Endothelial cell of umbilical vein (primary cell): ENCODE results near the gene TMEM127. TPM values are rescaled to one million over a fixed set of nuclear protein-coding genes. Genes with fewer than 3 reads are reported as not detected.

Experiments
- BruUV-seq: library from RNA; stranded (reverse); fragments of 400-500 nt; replicated peaks from 2 replicates; lab custom pipeline; 2021; lab: Mats Ljungman, UMichigan
- CTCF ChIA-PET: fragments of 300-600, 350-600 bp; sonication (Branson Sonifier 250); formaldehyde crosslinking; loops from one replicate; lab custom pipeline; 2021; ENCODE audit warnings: antibody characterized with exemption, inconsistent platforms; lab: Charles Lee
- POLR2A ChIA-PET: fragments of 300-600, 350-600 bp; sonication (Branson Sonifier 250); formaldehyde crosslinking; loops from one replicate; lab custom pipeline; 2021; ENCODE audit warnings: antibody characterized with exemption, inconsistent platforms; lab: Charles Lee
- DNase-seq: peaks from one replicate; pipeline ENCODE4 v3.0.0-alpha.2; 2011; ENCODE audit warnings: low read depth, low spot score
- FAIRE-seq: peaks from 2 replicates; lab custom pipeline; 2011; peaks lifted over from hg19 to GRCh38; lab: Jason Lieb, UNC
- H2AFZ ChIP-seq: 2 replicates; pipeline ENCODE4 v1.6.0; 2012; ENCODE audit warnings: low read depth, low read length, control low read depth, inconsistent platforms
- H3K27ac ChIP-seq: 2 replicates; pipeline ENCODE4 v1.5.1; 2011; ENCODE audit warnings: low read depth, mild to moderate bottlenecking, control low read depth, low read length, moderate library complexity; ENCODE audit not compliant: insufficient read depth
- H3K27me3 ChIP-seq, 2 experiments: 2 replicates each; pipeline versions ENCODE4 v1.6.0 to v1.6.1; 2011; ENCODE audit warnings: low read length in 2 of 2, mixed read lengths in 1 of 2; ENCODE audit not compliant: control insufficient read depth in 2 of 2, insufficient read depth in 2 of 2
- H3K36me3 ChIP-seq, 2 experiments: 2 replicates in 1 of 2; 3 replicates in 1 of 2; pipeline ENCODE4 v1.5.1; 2011; ENCODE audit warnings: low read length in 2 of 2, mild to moderate bottlenecking in 1 of 2, moderate library complexity in 1 of 2; ENCODE audit not compliant: control insufficient read depth in 2 of 2, insufficient read depth in 2 of 2; ENCODE audit errors: extremely low read depth in 1 of 2
- H3K4me1 ChIP-seq: 3 replicates; pipeline ENCODE4 v1.5.1; 2011; ENCODE audit warnings: mild to moderate bottlenecking, low read length; ENCODE audit not compliant: control insufficient read depth, insufficient read depth; ENCODE audit errors: extremely low read depth
- H3K4me2 ChIP-seq: 2 replicates; pipeline ENCODE4 v1.6.1; 2011; ENCODE audit warnings: low read length, control low read depth, mixed read lengths; ENCODE audit not compliant: insufficient read depth
- H3K4me3 ChIP-seq, 3 experiments: fragments of 200-600 bp in 1 of 3; sonication (generic), shearing (Covaris generic) in 1 of 3; replicated peaks in 1 of 3; 2 replicates each; pipeline ENCODE4 v1.5.1; 2011 to 2016; ENCODE audit warnings: control low read depth in 3 of 3, low read length in 3 of 3, mild to moderate bottlenecking in 2 of 3, inconsistent platforms in 1 of 3, low read depth in 1 of 3, moderate library complexity in 1 of 3; ENCODE audit not compliant: insufficient read depth in 1 of 3
- H3K79me2 ChIP-seq: 2 replicates; pipeline ENCODE4 v1.6.0; 2012; ENCODE audit warnings: low read length, inconsistent platforms; ENCODE audit not compliant: control insufficient read depth, insufficient read depth
- H3K9ac ChIP-seq: replicated peaks from 2 replicates; pipeline ENCODE3; 2011; ENCODE audit warnings: low read length, control low read depth; ENCODE audit not compliant: insufficient read depth; ENCODE audit errors: extremely low read depth
- H3K9me1 ChIP-seq: replicated peaks from 3 replicates; pipeline ENCODE4 v1.6.0; 2011; ENCODE audit warnings: mild to moderate bottlenecking, low read length; ENCODE audit not compliant: control insufficient read depth, insufficient read depth; ENCODE audit errors: extremely low read depth
- H3K9me3 ChIP-seq: replicated peaks from 2 replicates; pipeline ENCODE4 v1.5.1; 2012; ENCODE audit warnings: low read length, inconsistent platforms; ENCODE audit not compliant: control insufficient read depth, insufficient read depth
- H4K20me1 ChIP-seq: replicated peaks from 2 replicates; pipeline ENCODE3; 2011; ENCODE audit warnings: mild to moderate bottlenecking, low read length; ENCODE audit not compliant: control insufficient read depth, insufficient read depth; ENCODE audit errors: extremely low read depth
- EZH2 ChIP-seq: IDR thresholded peaks from 2 replicates; pipeline ENCODE4 v1.6.1; 2012; ENCODE audit warnings: borderline replicate concordance, low read depth, mild to moderate bottlenecking, moderate library complexity, low read length, inconsistent platforms; ENCODE audit not compliant: severe bottlenecking
- FOS ChIP-seq: IDR thresholded peaks from 2 replicates; pipeline ENCODE4 v1.6.1; 2011; ENCODE audit warnings: mild to moderate bottlenecking, low read length, moderate library complexity, borderline replicate concordance; ENCODE audit not compliant: insufficient read depth
- GATA2 ChIP-seq: IDR thresholded peaks from 2 replicates; pipeline ENCODE4 v1.7.0; 2011; ENCODE audit warnings: low read depth, mild to moderate bottlenecking, moderate library complexity, mixed read lengths, low read length; ENCODE audit not compliant: insufficient read length, insufficient read depth
- JUN ChIP-seq: IDR thresholded peaks from 2 replicates; pipeline ENCODE4 v1.6.1; 2011; ENCODE audit warnings: borderline replicate concordance, low read depth; ENCODE audit not compliant: insufficient read length, insufficient read depth
- MYC ChIP-seq: IDR thresholded peaks from one replicate; pipeline ENCODE4 v1.6.1; 2011; ENCODE audit warnings: mild to moderate bottlenecking, low read depth, low read length
- POLR2A ChIP-seq: IDR thresholded peaks from 2 replicates; pipeline ENCODE4 v1.6.1; 2012; ENCODE audit warnings: low read depth, mild to moderate bottlenecking, control low read depth, low read length
- POLR2AphosphoS5 ChIP-seq: IDR thresholded peaks from 2 replicates; pipeline ENCODE4 v1.6.1; 2012; ENCODE audit warnings: low read depth, mild to moderate bottlenecking, control low read depth, low read length, moderate library complexity; ENCODE audit not compliant: insufficient read depth
- dilution Hi-C: fragments of 300-500 bp; cut with MboI; formaldehyde crosslinking; loops from one replicate; pipeline ENCODE4 v1.15.0; 2019; ENCODE audit warnings: low sequenced_read_pairs; ENCODE audit not compliant: extremely low pct_ligation_motif_present
- intact Hi-C: fragments of 100-400 bp; cut with micrococcal nuclease; formaldehyde crosslinking; loops from one replicate; pipeline ENCODE4 v1.10.0; 2022
- polyA plus RNA-seq, 4 experiments: library from polyadenylated mRNA; depleted of rRNA in 3 of 4; stranded (reverse) in 3 of 4; unstranded in 1 of 4; fragments of >200 nt; gene quantifications; 2 replicates each; pipeline versions ENCODE4 v1.2.1 to v1.2.3, GENCODE V29; 2011 to 2012; ENCODE audit warnings: missing spikeins in 1 of 4
- total RNA-seq: library from RNA; stranded (reverse); gene quantifications from 2 replicates; pipeline ENCODE4 v1.2.3, GENCODE V29; 2021
- TF ChIP-seq, protein P1 (sequence below): IDR thresholded peaks from 2 replicates; pipeline ENCODE4 v1.6.1; 2011; ENCODE audit not compliant: insufficient read depth, insufficient read length
- TF ChIP-seq, protein P2 (sequence below), 2 donors: IDR thresholded peaks; 1 replicate in 1 of 2; 2 replicates in 1 of 2; pipeline ENCODE4 v1.5.1; 2011; ENCODE audit warnings: low read length in 2 of 2, mild to moderate bottlenecking in 2 of 2, moderate library complexity in 2 of 2, control low read depth in 1 of 2, inconsistent platforms in 1 of 2, low read depth in 1 of 2; ENCODE audit not compliant: insufficient read depth in 1 of 2; ENCODE audit errors: extremely low read depth in 1 of 2

Gene TMEM127
- total and polyA plus RNA-seq, 2 donors (not counting 3 experiments of a cell fraction or from before 2014, with no cell fraction given), result 48.4 to 75.7 TPM

DNA sequence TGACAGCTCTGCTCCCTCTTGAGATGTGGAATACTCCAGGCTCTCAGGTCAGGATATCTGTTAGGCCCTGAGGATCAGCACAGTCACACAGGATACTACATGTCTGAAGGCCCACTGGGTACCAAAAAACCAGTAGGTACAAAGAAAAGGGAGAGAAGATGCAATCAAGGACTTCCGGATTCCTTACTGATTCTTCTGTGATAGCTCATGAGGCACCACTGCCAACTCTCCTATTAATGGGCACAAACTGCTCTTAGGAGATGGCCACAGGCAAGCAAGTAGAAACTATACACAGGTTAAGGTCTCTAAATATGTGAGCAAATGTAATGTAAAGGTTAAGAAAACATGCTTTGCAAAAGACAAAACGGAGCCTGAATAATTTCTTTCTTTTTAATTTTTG is 3.5 kb downstream of the TMEM127 start:
- Histone ChIP-seq H3K4me2 (no peak overlapping the region), H3K9me1 (peaks cover 6% of the 10 kb centered on the region), H3K9ac (no peak overlapping the region), H3K4me1 (peaks cover 51% of the 10 kb centered on the region), H3K79me2 (peaks cover 66% of the 10 kb centered on the region), H3K9me3 (no peaks in the 10 kb centered on the region), H3K27ac (no peak overlapping the region), H3K4me3 (no peak overlapping the region), H3K36me3 (peaks cover 3% of the 10 kb centered on the region in 2 experiments), H3K27me3 (no peaks in the 10 kb centered on the region), H2AFZ (no peak overlapping the region), H4K20me1 (no peaks in the 10 kb centered on the region)
- dilution Hi-C loops, result no loop called here
- POLR2A ChIA-PET, result no interaction called here
- intact Hi-C loops, result no loop called here
- BruUV-seq, result no TSS peak
- no peak for DNase-seq
- no peak for TF ChIP-seq POLR2AphosphoS5
- no peak for TF ChIP-seq GATA2
- CTCF ChIA-PET, result interaction anchor here (3.2 to 3.6 kb wide), 2 partner anchors 11 to 124 kb away, joined by 16 to 32 read pairs; partner anchors contain the start of gene ASTL
- FAIRE-seq, result no peak

- no peaks in the 10 kb centered on the region for H4K20me1 ChIP-seq
- peaks cover 47% of the 10 kb centered on the region for H3K4me1 ChIP-seq
- no TSS peak for BruUV-seq
- H3K4me2 ChIP-seq, result no peak overlapping the region
- ChIA-PET CTCF (interaction anchor here (0.5 to 3.6 kb wide), 11 partner anchors 10 to 591 kb away, joined by 3 to 32 read pairs (median 7); partner anchors contain the start of genes ASTL and STARD7), POLR2A (no interaction called here)
- dilution Hi-C loops (no loop called here), intact Hi-C loops (no loop called here)
- peaks cover 3% of the 10 kb centered on the region in 2 experiments for H3K36me3 ChIP-seq
- FAIRE-seq (no peak), DNase-seq (no peak)
- peak overlapping the region; percentile 76 for H3K27ac ChIP-seq
- peaks cover 6% of the 10 kb centered on the region for H3K9me1 ChIP-seq
- no peaks in the 10 kb centered on the region for H3K9me3 ChIP-seq
- TF ChIP-seq JUN (no peak), GATA2 (no peak), POLR2A (no peak), MYC (no peak), POLR2AphosphoS5 (no peak), EZH2 (no peak), FOS (no peak)
- TF ChIP-seq, protein P1, sequence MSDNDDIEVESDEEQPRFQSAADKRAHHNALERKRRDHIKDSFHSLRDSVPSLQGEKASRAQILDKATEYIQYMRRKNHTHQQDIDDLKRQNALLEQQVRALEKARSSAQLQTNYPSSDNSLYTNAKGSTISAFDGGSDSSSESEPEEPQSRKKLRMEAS, result no peak
- TF ChIP-seq, protein P2, sequence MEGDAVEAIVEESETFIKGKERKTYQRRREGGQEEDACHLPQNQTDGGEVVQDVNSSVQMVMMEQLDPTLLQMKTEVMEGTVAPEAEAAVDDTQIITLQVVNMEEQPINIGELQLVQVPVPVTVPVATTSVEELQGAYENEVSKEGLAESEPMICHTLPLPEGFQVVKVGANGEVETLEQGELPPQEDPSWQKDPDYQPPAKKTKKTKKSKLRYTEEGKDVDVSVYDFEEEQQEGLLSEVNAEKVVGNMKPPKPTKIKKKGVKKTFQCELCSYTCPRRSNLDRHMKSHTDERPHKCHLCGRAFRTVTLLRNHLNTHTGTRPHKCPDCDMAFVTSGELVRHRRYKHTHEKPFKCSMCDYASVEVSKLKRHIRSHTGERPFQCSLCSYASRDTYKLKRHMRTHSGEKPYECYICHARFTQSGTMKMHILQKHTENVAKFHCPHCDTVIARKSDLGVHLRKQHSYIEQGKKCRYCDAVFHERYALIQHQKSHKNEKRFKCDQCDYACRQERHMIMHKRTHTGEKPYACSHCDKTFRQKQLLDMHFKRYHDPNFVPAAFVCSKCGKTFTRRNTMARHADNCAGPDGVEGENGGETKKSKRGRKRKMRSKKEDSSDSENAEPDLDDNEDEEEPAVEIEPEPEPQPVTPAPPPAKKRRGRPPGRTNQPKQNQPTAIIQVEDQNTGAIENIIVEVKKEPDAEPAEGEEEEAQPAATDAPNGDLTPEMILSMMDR (IDR thresholded peaks at IDR 0.05; ENCODE audit: extremely low read depth in 1 of 2, insufficient read depth in 1 of 2, low read depth in 1 of 2, low read length in 2 of 2), result no peak
- no peak overlapping the region for H2AFZ ChIP-seq
- no peak overlapping the region for H3K9ac ChIP-seq
- H3K27me3 ChIP-seq, result no peaks in the 10 kb centered on the region
- H3K79me2 ChIP-seq, result peaks cover 62% of the 10 kb centered on the region
- no peak overlapping the region for H3K4me3 ChIP-seq
Observed at GRCh38 chr2:96261328-96262003, 4.3 kb downstream of the TMEM127 start.
